Neural progenitor cell (in vitro differentiated cells): Measurements from ENCODE around the gene EME1.

Experiments
- EZH2 ChIP-seq: fragments of 200-600 bp; sonication (generic); IDR thresholded peaks from 2 replicates; pipeline ENCODE4 v1.6.1; 2017; ENCODE audit warnings: antibody characterized with exemption, mild to moderate bottlenecking, moderate library complexity
- EZH2phosphoT487 ChIP-seq: fragments of 200-600 bp; sonication (generic); IDR thresholded peaks from 2 replicates; pipeline ENCODE4 v1.6.1; 2017; ENCODE audit warnings: antibody characterized with exemption
- TF ChIP-seq, protein P1 (sequence below): fragments of 200-600 bp; sonication (generic); IDR thresholded peaks from 2 replicates; pipeline ENCODE4 v1.5.1; 2017; ENCODE audit warnings: antibody characterized with exemption, mild to moderate bottlenecking

DNA sequence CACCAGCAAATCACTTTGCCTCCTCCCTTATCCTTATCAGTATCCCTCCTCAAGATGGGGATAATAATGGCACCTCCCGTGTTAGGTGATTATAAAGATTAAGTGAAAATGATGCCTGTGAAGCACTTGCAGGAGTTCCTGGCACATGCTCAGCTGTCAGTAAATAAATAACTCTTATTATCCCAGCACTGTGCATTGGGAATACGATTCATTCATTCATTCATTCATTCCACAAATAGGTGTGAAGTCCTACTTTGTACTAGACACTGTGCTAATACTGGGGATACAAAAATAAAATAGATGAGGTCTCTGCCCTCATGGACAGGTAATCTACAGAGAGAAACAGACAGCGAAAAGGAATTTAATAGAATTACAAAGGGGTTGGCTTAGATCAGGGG, 25.1 kb upstream of the EME1 start:
- TF ChIP-seq, protein P1, sequence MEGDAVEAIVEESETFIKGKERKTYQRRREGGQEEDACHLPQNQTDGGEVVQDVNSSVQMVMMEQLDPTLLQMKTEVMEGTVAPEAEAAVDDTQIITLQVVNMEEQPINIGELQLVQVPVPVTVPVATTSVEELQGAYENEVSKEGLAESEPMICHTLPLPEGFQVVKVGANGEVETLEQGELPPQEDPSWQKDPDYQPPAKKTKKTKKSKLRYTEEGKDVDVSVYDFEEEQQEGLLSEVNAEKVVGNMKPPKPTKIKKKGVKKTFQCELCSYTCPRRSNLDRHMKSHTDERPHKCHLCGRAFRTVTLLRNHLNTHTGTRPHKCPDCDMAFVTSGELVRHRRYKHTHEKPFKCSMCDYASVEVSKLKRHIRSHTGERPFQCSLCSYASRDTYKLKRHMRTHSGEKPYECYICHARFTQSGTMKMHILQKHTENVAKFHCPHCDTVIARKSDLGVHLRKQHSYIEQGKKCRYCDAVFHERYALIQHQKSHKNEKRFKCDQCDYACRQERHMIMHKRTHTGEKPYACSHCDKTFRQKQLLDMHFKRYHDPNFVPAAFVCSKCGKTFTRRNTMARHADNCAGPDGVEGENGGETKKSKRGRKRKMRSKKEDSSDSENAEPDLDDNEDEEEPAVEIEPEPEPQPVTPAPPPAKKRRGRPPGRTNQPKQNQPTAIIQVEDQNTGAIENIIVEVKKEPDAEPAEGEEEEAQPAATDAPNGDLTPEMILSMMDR: no peak
- TF ChIP-seq EZH2: no peak
- no peak for TF ChIP-seq EZH2phosphoT487
